ENCODE measurements around the gene AGMO. TPM values are rescaled to one million over a fixed set of nuclear protein-coding genes. Genes with fewer than 3 reads are reported as not detected.

AGMO gene
- total and polyA plus RNA-seq, 3 donors from 2014 or later, result 13.1 to 52.8 (median 46.6) TPM

DNA sequence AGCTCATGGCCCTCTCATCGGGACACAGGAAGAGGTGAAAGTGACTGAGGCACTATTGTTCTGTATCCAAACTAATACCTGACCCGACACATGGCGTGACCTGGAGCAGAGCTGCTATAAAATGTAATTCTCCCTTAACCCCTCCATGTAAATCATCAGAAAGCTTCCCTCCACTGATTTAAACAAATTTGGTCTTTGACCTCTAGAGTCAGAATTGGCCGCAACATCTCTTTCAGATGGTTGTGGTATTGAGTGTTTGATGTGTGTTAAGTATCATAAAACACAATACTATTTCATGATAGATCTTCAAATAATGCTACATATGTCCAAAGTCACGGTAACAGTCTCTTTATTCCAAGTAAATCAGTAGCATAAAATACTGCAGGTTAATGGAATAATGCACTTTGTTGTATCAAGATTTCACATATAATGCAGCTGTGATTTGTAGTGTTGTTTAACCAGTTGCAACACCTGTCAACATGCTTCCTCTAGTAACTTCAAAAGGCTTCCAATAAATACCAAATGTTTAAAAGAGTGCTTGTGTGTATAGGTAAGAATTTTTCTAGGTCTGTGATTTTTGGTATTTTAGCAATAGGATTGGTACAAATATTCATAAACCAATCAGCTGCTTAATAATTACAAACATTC is 144.3 kb downstream of the AGMO start:
- Histone ChIP-seq H3K36me3 (ENCODE audit: low read depth, missing control alignments) (no peaks in the 10 kb centered on the region), H3K27me3 (no peaks in the 10 kb centered on the region), H3K27ac (no peak overlapping the region), H3K4me3 (no peak overlapping the region), H3K4me1 (no peaks in the 10 kb centered on the region), H3K9me3 (no peaks in the 10 kb centered on the region)
- TF ChIP-seq, protein P1, sequence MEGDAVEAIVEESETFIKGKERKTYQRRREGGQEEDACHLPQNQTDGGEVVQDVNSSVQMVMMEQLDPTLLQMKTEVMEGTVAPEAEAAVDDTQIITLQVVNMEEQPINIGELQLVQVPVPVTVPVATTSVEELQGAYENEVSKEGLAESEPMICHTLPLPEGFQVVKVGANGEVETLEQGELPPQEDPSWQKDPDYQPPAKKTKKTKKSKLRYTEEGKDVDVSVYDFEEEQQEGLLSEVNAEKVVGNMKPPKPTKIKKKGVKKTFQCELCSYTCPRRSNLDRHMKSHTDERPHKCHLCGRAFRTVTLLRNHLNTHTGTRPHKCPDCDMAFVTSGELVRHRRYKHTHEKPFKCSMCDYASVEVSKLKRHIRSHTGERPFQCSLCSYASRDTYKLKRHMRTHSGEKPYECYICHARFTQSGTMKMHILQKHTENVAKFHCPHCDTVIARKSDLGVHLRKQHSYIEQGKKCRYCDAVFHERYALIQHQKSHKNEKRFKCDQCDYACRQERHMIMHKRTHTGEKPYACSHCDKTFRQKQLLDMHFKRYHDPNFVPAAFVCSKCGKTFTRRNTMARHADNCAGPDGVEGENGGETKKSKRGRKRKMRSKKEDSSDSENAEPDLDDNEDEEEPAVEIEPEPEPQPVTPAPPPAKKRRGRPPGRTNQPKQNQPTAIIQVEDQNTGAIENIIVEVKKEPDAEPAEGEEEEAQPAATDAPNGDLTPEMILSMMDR (IDR thresholded peaks at IDR 0.05), result no peak
- TF ChIP-seq POLR2A (IDR thresholded peaks at IDR 0.05), result no peak
- intact Hi-C loops (cut with DNase I; ENCODE audit: low total_unique reads), result no loop called here
- DNase-seq, result no peak
- 86 to 89% methylated on average over 5 of the region's 5 CpGs for WGBS, 2 donors

DNA sequence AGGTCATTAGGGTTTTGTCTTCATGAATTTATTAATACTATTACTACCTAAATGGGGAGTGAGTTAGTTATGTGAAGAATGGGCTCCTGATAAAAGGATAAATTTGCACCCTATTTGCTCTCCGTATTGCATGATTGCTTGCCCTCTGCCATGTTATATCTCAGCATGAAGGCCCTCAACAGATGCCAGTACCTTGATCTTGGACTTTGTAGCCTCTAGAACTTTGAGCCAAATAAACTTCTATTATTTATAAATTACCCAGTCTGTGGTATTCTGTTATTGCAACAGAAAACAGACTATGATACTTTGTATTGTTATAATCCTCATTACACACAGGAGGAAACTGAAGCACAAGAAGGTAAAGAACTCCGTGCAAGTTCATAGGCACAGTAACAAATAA is 150.8 kb downstream of the AGMO start:
- intact Hi-C loops (cut with DNase I; ENCODE audit: low total_unique reads), result no loop called here
- H3K9me3 ChIP-seq, result no peaks in the 10 kb centered on the region
- H3K4me3 ChIP-seq, result no peak overlapping the region
- DNase-seq, result no peak
- no peaks in the 10 kb centered on the region for H3K27me3 ChIP-seq
- H3K4me1 ChIP-seq, result no peaks in the 10 kb centered on the region
- no peak overlapping the region for H3K27ac ChIP-seq
- TF ChIP-seq, protein P1 (IDR thresholded peaks at IDR 0.05), result no peak
- no peak for TF ChIP-seq POLR2A (IDR thresholded peaks at IDR 0.05)
- no peaks in the 10 kb centered on the region for H3K36me3 ChIP-seq (ENCODE audit: low read depth, missing control alignments)
- WGBS, 2 donors, result 75 to 84% methylated on average over 2 of the region's 2 CpGs

DNA sequence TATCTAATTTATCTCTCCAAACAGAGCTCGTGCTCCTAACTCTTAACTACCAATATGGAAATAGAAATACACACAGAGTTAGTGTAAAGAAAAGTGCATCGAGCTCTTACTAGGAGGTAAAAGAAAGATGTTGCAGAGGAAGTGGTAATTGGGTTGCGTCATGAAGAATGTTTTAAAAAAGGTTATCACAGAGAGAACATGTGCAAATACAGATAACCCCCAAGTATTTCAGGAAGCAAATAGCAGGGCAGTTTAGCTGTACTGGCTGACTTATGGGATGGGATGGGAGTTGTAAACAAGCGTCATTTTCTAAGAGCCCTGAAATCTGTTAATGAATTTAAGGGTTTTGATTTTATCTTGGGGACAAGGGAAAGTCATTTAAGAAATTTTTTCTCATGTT is 153.9 kb downstream of the AGMO start:
- WGBS, 2 donors, result 68 to 71% methylated on average over 4 of the region's 4 CpGs
- Histone ChIP-seq H3K27me3 (no peaks in the 10 kb centered on the region), H3K27ac (no peak overlapping the region), H3K4me3 (no peak overlapping the region), H3K9me3 (no peaks in the 10 kb centered on the region), H3K4me1 (peaks cover 5% of the 10 kb centered on the region), H3K36me3 (ENCODE audit: low read depth, missing control alignments) (no peaks in the 10 kb centered on the region)
- intact Hi-C loops (cut with DNase I; ENCODE audit: low total_unique reads), result no loop called here
- TF ChIP-seq, protein P1 (IDR thresholded peaks at IDR 0.05), result no peak
- TF ChIP-seq POLR2A (IDR thresholded peaks at IDR 0.05), result no peak
- no peak for DNase-seq

DNA sequence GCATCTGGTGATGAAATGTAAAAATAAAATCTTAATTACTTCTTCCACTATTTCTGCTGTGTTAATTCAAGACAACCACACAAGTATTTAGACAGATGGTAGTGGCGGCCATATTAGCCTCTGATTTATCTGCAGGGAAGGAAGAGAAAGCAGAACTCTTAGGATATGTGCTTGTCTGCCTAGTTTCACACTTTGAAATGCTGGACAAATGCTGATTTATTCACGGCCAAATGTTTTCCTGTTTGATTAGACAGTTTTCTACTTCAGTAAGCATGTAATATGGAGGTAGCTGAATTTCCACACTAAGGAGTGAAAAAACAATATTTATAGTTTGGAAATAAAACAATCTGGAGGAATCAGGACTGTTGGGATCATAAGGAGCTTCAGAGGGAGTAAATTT is 158.1 kb downstream of the AGMO start:
- TF ChIP-seq, protein P1 (IDR thresholded peaks at IDR 0.05), result no peak
- no peak for TF ChIP-seq POLR2A (IDR thresholded peaks at IDR 0.05)
- DNase-seq, result no peak
- no peak overlapping the region for H3K4me3 ChIP-seq
- 53 to 83% methylated on average over 2 of the region's 2 CpGs for WGBS, 2 donors
- intact Hi-C loops (cut with DNase I; ENCODE audit: low total_unique reads), result no loop called here
- peak overlapping the region in 1 of 2 donors; percentile 37 for H3K27ac ChIP-seq
- H3K4me1 ChIP-seq, result peaks cover 5% of the 10 kb centered on the region
- no peaks in the 10 kb centered on the region for H3K36me3 ChIP-seq (ENCODE audit: low read depth, missing control alignments)
- H3K9me3 ChIP-seq, result no peaks in the 10 kb centered on the region
- no peaks in the 10 kb centered on the region for H3K27me3 ChIP-seq

DNA sequence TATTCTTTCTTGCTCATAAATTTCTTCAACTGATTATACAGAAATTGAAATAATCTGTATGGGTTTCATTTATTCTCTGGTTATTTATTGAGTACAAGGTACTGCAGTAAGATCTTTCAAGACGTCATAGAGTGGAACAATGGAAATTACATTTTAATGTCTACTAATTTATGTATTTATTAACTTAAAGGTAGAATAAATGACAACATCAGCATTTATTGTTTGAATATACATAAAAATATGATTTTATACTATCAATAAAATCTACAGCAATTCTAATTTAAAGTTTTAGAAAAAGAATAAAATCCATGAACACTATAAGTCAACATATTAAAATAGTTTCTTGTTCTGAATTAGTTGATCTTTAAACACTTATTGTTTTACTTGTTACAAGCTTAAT is 158.5 kb downstream of the AGMO start:
- no peaks in the 10 kb centered on the region for H3K27me3 ChIP-seq
- H3K27ac ChIP-seq, result no peak overlapping the region
- H3K36me3 ChIP-seq (ENCODE audit: low read depth, missing control alignments), result no peaks in the 10 kb centered on the region
- WGBS, 2 donors, result 0 to 70% methylated on average over 1 of the region's 1 CpG
- no peak for DNase-seq
- H3K4me3 ChIP-seq, result no peak overlapping the region
- no peaks in the 10 kb centered on the region for H3K9me3 ChIP-seq
- TF ChIP-seq, protein P1 (IDR thresholded peaks at IDR 0.05), result no peak
- no peak for TF ChIP-seq POLR2A (IDR thresholded peaks at IDR 0.05)
- intact Hi-C loops (cut with DNase I; ENCODE audit: low total_unique reads), result no loop called here
- peaks cover 5% of the 10 kb centered on the region for H3K4me1 ChIP-seq

Data from testis (tissue), 3 donors.